Fibroblast of lung (primary cell): ENCODE measurements around the gene KRT36. TPM values are rescaled to one million over a fixed set of nuclear protein-coding genes. Genes with fewer than 3 reads are reported as not detected.

Experiments used
- DNase-seq, 2 donors: peaks; one replicate each; pipeline versions ENCODE4 v3.0.0 to v3.0.0-alpha.2; 2010; ENCODE audit warnings: low read depth in 2 of 2
- H2AFZ ChIP-seq: 2 replicates; pipeline ENCODE4 v1.5.1; 2012; ENCODE audit warnings: low read length, control low read depth, inconsistent platforms
- H3K27ac ChIP-seq: 2 replicates; pipeline ENCODE4 v1.5.1; 2011; ENCODE audit warnings: low read length, control low read depth; ENCODE audit not compliant: insufficient read depth
- H3K27me3 ChIP-seq: 2 replicates; pipeline ENCODE4 v1.5.1; 2011; ENCODE audit warnings: mild to moderate bottlenecking, low read length; ENCODE audit not compliant: control insufficient read depth, insufficient read depth
- H3K36me3 ChIP-seq: 2 replicates; pipeline ENCODE4 v1.5.1; 2011; ENCODE audit warnings: low read length; ENCODE audit not compliant: control insufficient read depth, insufficient read depth
- H3K4me1 ChIP-seq: 2 replicates; pipeline ENCODE4 v1.5.1; 2011; ENCODE audit warnings: low read length; ENCODE audit not compliant: control insufficient read depth, insufficient read depth; ENCODE audit errors: extremely low read depth
- H3K4me2 ChIP-seq: 2 replicates; pipeline ENCODE4 v1.5.1; 2011; ENCODE audit warnings: low read length, control low read depth; ENCODE audit not compliant: insufficient read depth; ENCODE audit errors: extremely low read depth
- H3K4me3 ChIP-seq, 4 experiments: fragments of 200-600 bp in 1 of 4; sonication (generic) in 1 of 4; replicated peaks in 1 of 4; 2 replicates each; pipeline ENCODE4 v1.5.1; 2011 to 2016; ENCODE audit warnings: low read length in 4 of 4, low read depth in 3 of 4, mild to moderate bottlenecking in 3 of 4, control low read depth in 2 of 4, inconsistent platforms in 1 of 4, mixed read lengths in 1 of 4; ENCODE audit not compliant: insufficient read depth in 1 of 4; ENCODE audit errors: control extremely low read depth in 1 of 4
- H3K79me2 ChIP-seq: 2 replicates; pipeline ENCODE4 v1.5.1; 2012; ENCODE audit warnings: mild to moderate bottlenecking, low read length, inconsistent platforms; ENCODE audit not compliant: control insufficient read depth, insufficient read depth
- H3K9ac ChIP-seq: 2 replicates; pipeline ENCODE4 v1.5.1; 2011; ENCODE audit warnings: mild to moderate bottlenecking, low read length, control low read depth; ENCODE audit not compliant: insufficient read depth
- H3K9me3 ChIP-seq: 2 replicates; pipeline ENCODE4 v1.5.1; 2012; ENCODE audit warnings: low read depth, low read length; ENCODE audit not compliant: control insufficient read depth, insufficient read depth
- H4K20me1 ChIP-seq: 2 replicates; pipeline ENCODE4 v1.5.1; 2011; ENCODE audit warnings: low read length; ENCODE audit not compliant: control insufficient read depth, insufficient read depth; ENCODE audit errors: extremely low read depth
- EZH2 ChIP-seq: IDR thresholded peaks from 2 replicates; pipeline ENCODE4 v1.5.1; 2012; ENCODE audit warnings: low read length, control low read depth, mild to moderate bottlenecking; ENCODE audit errors: missing control alignments
- polyA plus RNA-seq, 2 donors: library from polyadenylated mRNA; depleted of rRNA in 1 of 2; stranded (reverse) in 1 of 2; unstranded in 1 of 2; fragments of >200 nt; gene quantifications; 2 replicates each; pipeline ENCODE4 v1.2.1, GENCODE V29; 2011 to 2012; ENCODE audit warnings: missing spikeins in 1 of 2
- total RNA-seq: library from RNA; depleted of rRNA; stranded (reverse); fragments of >200 nt; gene quantifications from 2 replicates; pipeline ENCODE4 v1.2.1, GENCODE V29; 2014
- TF ChIP-seq, protein P1 (sequence below), 2 donors: IDR thresholded peaks in 1 of 2; conservative IDR thresholded peaks in 1 of 2; 1 replicate in 1 of 2; 2 replicates in 1 of 2; pipeline ENCODE4 v1.5.1; 2011 to 2012; ENCODE audit warnings: low read length in 2 of 2, control low read depth in 1 of 2, inconsistent platforms in 1 of 2, low read depth in 1 of 2, mild to moderate bottlenecking in 1 of 2

Gene KRT36
- total and polyA plus RNA-seq, 2 donors (not counting 1 experiment from before 2014, with no cell fraction given): 0.03 TPM; not detected in 1

DNA sequence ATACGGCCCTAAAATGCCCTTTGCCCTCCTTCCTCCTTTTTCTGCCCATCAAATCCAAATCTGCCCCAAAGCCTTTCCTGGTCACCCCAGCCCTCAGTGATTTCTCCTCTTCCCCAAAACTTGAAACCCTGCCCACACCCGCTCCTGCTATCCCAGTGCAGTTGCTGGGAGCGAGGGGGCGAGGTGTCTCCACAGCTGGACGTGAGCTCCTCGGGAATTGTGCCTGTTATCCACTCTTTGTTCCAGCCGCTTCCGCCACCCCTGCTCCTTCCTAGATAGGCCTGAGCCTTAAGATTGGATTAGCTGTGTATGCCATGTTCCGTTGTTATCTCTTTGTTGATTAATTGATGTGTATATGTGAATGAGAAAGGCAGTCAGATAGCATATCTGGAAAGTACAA, 6.2 kb downstream of the KRT36 start:
- TF ChIP-seq EZH2: no peak
- TF ChIP-seq, protein P1, sequence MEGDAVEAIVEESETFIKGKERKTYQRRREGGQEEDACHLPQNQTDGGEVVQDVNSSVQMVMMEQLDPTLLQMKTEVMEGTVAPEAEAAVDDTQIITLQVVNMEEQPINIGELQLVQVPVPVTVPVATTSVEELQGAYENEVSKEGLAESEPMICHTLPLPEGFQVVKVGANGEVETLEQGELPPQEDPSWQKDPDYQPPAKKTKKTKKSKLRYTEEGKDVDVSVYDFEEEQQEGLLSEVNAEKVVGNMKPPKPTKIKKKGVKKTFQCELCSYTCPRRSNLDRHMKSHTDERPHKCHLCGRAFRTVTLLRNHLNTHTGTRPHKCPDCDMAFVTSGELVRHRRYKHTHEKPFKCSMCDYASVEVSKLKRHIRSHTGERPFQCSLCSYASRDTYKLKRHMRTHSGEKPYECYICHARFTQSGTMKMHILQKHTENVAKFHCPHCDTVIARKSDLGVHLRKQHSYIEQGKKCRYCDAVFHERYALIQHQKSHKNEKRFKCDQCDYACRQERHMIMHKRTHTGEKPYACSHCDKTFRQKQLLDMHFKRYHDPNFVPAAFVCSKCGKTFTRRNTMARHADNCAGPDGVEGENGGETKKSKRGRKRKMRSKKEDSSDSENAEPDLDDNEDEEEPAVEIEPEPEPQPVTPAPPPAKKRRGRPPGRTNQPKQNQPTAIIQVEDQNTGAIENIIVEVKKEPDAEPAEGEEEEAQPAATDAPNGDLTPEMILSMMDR (conservative IDR thresholded peaks at IDR 0.05 in 1 of 2, IDR thresholded peaks at IDR 0.05 in 1 of 2; ENCODE audit: low read depth in 1 of 2, low read length in 2 of 2): no peak
- Histone ChIP-seq H2AFZ (no peak overlapping the region), H4K20me1 (no peaks in the 10 kb centered on the region), H3K9ac (no peak overlapping the region), H3K27ac (no peak overlapping the region), H3K9me3 (no peaks in the 10 kb centered on the region), H3K27me3 (peaks cover 7% of the 10 kb centered on the region), H3K4me3 (no peak overlapping the region), H3K4me2 (no peak overlapping the region), H3K79me2 (no peaks in the 10 kb centered on the region), H3K4me1 (no peaks in the 10 kb centered on the region), H3K36me3 (no peaks in the 10 kb centered on the region)
- DNase-seq: no peak

DNA sequence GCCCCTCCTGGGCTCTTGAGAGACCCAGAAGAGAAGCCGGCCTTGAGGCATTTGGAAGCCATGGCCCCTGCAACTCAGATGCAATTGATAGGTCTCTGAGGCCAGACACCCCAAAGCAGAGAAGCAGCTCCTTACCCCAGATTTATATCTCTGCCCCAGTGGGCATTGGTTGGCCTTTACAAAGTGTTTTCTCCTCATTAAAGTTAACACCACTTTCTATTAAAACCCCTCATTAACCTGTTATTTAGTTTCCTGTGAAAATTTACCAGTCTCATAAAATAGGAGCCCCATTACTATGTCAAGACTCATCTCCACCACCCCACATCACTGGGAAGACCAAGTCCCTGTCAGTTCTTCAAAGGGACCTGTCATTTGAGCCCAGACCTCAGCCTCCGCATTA, 8.7 kb downstream of the KRT36 start, which contains the start of gene KRT35:
Gene KRT35, minus strand, starts transcription at position 116 of the 400 bp plus-strand sequence. Its CDS starts 54 bp downstream, at position 62.
- peaks cover 7% of the 10 kb centered on the region for H3K27me3 ChIP-seq
- no peaks in the 10 kb centered on the region for H4K20me1 ChIP-seq
- no peaks in the 10 kb centered on the region for H3K4me1 ChIP-seq
- TF ChIP-seq, protein P1 (conservative IDR thresholded peaks at IDR 0.05 in 1 of 2, IDR thresholded peaks at IDR 0.05 in 1 of 2; ENCODE audit: low read depth in 1 of 2, low read length in 2 of 2): no peak
- TF ChIP-seq EZH2: no peak
- H3K9ac ChIP-seq: no peak within 1 kb of the TSS
- no peaks in the 10 kb centered on the region for H3K36me3 ChIP-seq
- DNase-seq: no peak
- no peak within 1 kb of the TSS for H3K27ac ChIP-seq
- no peak within 1 kb of the TSS for H3K4me3 ChIP-seq
- H2AFZ ChIP-seq: no peak within 1 kb of the TSS
- H3K4me2 ChIP-seq: no peak within 1 kb of the TSS
- H3K9me3 ChIP-seq: no peaks in the 10 kb centered on the region
- H3K79me2 ChIP-seq: no peaks in the 10 kb centered on the region

DNA sequence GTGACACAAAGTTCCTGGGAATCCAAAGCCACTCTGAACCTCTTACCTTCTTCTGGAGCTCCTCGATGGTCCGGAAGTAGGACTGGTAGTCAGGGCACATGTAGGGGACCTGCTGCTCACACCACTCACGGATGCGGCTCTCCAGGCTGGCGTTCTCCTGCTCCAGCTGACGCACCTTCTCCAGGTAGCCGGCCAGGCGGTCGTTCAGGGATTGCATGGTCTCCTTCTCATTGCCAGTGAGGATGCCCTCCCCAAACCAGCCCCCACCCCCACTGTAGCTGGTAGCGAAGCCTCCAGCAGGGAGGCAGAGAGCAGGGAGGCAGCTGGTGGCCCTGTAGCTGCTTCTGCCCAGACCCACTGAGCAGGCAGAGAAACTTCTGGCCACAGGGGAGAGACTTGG, 9.1 kb downstream of the KRT36 start:
- Histone ChIP-seq H3K9ac (no peak overlapping the region), H3K27ac (no peak overlapping the region), H3K4me3 (no peak overlapping the region), H3K4me2 (no peak overlapping the region), H3K4me1 (no peaks in the 10 kb centered on the region), H3K79me2 (no peaks in the 10 kb centered on the region), H3K36me3 (no peaks in the 10 kb centered on the region), H3K27me3 (peaks cover 7% of the 10 kb centered on the region), H3K9me3 (no peaks in the 10 kb centered on the region), H4K20me1 (no peaks in the 10 kb centered on the region), H2AFZ (no peak overlapping the region)
- no peak for DNase-seq
- TF ChIP-seq EZH2: no peak
- TF ChIP-seq, protein P1 (conservative IDR thresholded peaks at IDR 0.05 in 1 of 2, IDR thresholded peaks at IDR 0.05 in 1 of 2; ENCODE audit: low read depth in 1 of 2, low read length in 2 of 2): no peak
